Ectodermal cell (in vitro differentiated cells): ENCODE measurements around the gene ATN1.

Experiments
- H3K27ac ChIP-seq: 2 replicates; pipeline ENCODE4 v1.7.0; 2013; ENCODE audit warnings: mild to moderate bottlenecking, low read depth, low read length; ENCODE audit not compliant: insufficient read depth, poor library complexity, severe bottlenecking
- H3K27me3 ChIP-seq: 2 replicates; pipeline ENCODE4 v1.7.0; 2013; ENCODE audit warnings: mild to moderate bottlenecking, low read length; ENCODE audit not compliant: insufficient read depth, control insufficient read depth, poor library complexity, severe bottlenecking
- H3K36me3 ChIP-seq: one replicate; pipeline ENCODE4 v1.7.0; 2013; ENCODE audit warnings: low read length; ENCODE audit not compliant: control insufficient read depth, insufficient read depth
- H3K4me1 ChIP-seq: one replicate; pipeline ENCODE4 v1.7.0; 2013; ENCODE audit warnings: low read length; ENCODE audit not compliant: control insufficient read depth, insufficient read depth
- H3K4me3 ChIP-seq: 2 replicates; pipeline ENCODE4 v1.7.0; 2013; ENCODE audit warnings: low read depth, low read length, control low read depth; ENCODE audit not compliant: insufficient read depth
- H3K9me3 ChIP-seq: 2 replicates; pipeline ENCODE4 v1.7.0; 2013; ENCODE audit warnings: mild to moderate bottlenecking, low read length, moderate library complexity; ENCODE audit not compliant: control insufficient read depth
- WGBS, 2 experiments: methylation state at CpG; one replicate each; pipeline ENCODE4 v1.1.7; 2013; ENCODE audit warnings: missing lambda C conversion rate in 2 of 2; 5-methylcytosine and 5-hydroxymethylcytosine counted together

The ATN1 gene

DNA sequence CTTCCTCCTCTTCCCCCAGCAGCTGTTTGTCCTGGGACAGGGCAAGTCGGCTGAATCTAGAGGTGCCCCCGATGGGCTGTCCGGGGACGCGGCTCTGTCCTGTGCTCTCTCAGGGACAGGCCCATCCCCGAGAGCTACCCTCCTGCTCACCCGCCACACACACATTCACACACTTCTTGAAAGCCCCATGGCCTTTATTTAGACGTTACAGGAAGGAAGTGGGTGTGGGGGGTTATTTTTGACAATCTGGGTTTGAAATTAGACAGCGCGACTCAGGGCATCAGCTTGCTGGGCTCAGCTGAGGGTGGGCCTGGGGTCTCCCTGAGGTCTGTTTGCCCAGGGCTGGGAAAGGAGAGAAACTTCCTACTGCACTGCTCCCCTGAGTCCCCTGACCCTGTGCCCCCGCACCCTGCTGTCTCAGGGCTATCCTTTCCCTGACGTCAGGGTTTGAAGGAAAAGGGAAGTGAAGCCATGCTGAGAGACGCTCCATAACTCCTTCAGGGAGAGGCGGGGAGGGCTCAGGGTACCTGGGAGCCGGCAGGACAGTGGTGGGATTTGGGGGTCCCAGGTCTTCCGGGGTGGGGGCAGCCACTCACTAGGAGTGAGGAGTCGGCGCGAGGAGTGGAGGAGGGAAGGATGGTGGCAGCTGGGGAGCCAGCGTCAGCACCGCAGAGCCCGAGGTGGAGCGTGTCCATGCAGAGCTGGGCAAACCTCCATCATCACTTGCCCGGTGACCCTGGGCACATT, 31.5 kb downstream of the ATN1 start:
- Histone ChIP-seq H3K4me1 (peaks cover 26% of the 10 kb centered on the region), H3K9me3 (no peaks in the 10 kb centered on the region), H3K4me3 (no peak overlapping the region), H3K36me3 (no peaks in the 10 kb centered on the region), H3K27ac (no peak overlapping the region), H3K27me3 (no peaks in the 10 kb centered on the region)
- 85 to 86% methylated on average over 22 to 23 of the region's 24 CpGs for WGBS, 2 experiments

- Histone ChIP-seq H3K9me3 (no peaks in the 10 kb centered on the region), H3K4me1 (peaks cover 26% of the 10 kb centered on the region), H3K4me3 (no peak overlapping the region), H3K27me3 (no peaks in the 10 kb centered on the region), H3K27ac (no peak overlapping the region), H3K36me3 (no peaks in the 10 kb centered on the region)
- 93 to 94% methylated on average over 26 of the region's 26 CpGs for WGBS, 2 experiments
These were observed 32.2 kb downstream of the ATN1 start for GRCh38 chr12:6959805-6960592.

GRCh38 chr12:6960593-6961277, 33.0 kb downstream of the ATN1 start:
- Histone ChIP-seq H3K36me3 (peaks cover 1% of the 10 kb centered on the region), H3K9me3 (no peaks in the 10 kb centered on the region), H3K27ac (no peak overlapping the region), H3K4me3 (no peak overlapping the region), H3K4me1 (peaks cover 26% of the 10 kb centered on the region), H3K27me3 (no peaks in the 10 kb centered on the region)
- WGBS, 2 experiments: 84 to 85% methylated on average over 13 of the region's 13 CpGs

GRCh38 chr12:6961278-6961694, 33.5 kb downstream of the ATN1 start:
- 69 to 70% methylated on average over 24 of the region's 24 CpGs for WGBS, 2 experiments
- H3K36me3 ChIP-seq: peaks cover 7% of the 10 kb centered on the region
- H3K27me3 ChIP-seq: no peaks in the 10 kb centered on the region
- H3K27ac ChIP-seq: peak overlapping the region; percentile 64
- H3K4me3 ChIP-seq: peak overlapping the region; percentile 13
- no peaks in the 10 kb centered on the region for H3K9me3 ChIP-seq
- H3K4me1 ChIP-seq: peaks cover 26% of the 10 kb centered on the region

DNA sequence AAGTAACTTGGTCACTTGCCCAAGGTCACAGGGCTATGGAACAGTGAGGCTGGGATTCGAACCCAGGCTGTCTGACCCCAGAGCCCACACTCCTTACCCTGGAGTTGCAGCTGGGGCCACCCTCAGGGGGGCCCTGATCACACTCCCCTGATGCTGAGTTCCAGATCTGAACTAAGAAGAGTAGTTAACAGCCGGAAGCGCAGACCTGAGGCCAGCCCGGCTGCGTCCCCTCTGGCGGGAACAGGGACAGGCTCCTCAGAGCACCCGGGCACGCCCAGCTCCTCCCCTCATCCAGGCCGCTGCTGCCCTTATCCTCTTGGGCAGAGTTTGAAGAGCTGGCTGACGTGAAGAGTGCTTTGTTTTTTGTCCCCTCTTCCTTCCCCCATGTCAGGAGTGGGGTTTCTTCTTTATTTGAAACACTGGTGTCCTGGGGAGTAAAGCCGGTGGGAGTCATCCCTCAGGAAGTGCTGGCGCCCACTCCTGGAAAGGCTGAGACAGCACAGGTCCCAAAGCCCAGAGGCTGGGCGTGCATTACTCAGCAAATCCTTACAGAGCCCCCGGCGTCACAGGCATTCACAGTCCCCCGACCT, 34.0 kb downstream of the ATN1 start:
- H3K27ac ChIP-seq: peak overlapping the region; percentile 64
- H3K4me1 ChIP-seq: peaks cover 26% of the 10 kb centered on the region
- H3K27me3 ChIP-seq: no peaks in the 10 kb centered on the region
- H3K36me3 ChIP-seq: peaks cover 10% of the 10 kb centered on the region
- H3K9me3 ChIP-seq: no peaks in the 10 kb centered on the region
- WGBS, 2 experiments: 19 to 22% methylated on average over 16 of the region's 16 CpGs
- H3K4me3 ChIP-seq: peak overlapping the region; percentile 13

GRCh38 chr12:6962285-6963015, 34.7 kb downstream of the ATN1 start:
- 72 to 73% methylated on average over 25 of the region's 25 CpGs for WGBS, 2 experiments
- Histone ChIP-seq H3K27ac (peak overlapping the region; percentile 64), H3K36me3 (peaks cover 16% of the 10 kb centered on the region), H3K4me1 (peaks cover 26% of the 10 kb centered on the region), H3K4me3 (no peak overlapping the region), H3K27me3 (no peaks in the 10 kb centered on the region), H3K9me3 (no peaks in the 10 kb centered on the region)

DNA sequence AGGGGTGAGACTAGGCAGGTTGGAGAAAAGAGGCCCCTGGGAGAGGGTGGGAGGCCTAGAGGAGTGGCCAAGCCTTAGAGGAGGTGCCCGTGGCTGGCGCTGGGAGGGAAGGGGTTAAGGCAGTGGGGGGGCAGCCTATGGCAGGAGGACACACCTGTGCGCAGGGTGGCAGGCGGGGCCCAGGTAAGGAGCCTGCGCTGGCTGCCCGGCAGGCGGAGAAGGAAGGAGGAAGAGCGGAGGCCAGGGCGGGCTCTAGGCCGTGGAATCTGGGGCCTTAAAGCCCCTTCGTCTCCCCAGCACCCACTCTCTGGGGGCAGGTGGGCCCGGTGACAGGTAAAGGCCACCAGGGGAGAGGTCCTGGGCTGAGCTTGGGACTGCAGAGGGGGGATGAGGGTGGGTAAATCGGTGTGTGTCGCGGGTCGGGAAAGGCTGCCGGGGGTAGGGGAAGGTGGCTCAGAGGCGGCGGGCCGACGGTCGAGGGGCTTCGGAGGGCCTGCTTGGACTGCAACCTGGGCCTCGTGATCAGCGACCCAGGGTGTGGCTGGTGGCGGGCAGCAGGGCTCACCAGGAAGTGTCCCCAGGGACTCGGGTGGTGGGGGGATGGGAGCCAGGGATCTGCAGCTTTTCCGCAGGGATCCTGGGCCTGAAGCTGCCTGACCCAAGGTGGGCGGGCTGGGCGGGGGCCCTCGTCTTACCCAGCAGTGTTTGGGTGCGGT, 35.4 kb downstream of the ATN1 start:
- WGBS, 2 experiments: 90 to 91% methylated on average over 32 of the region's 32 CpGs
- no peak overlapping the region for H3K4me3 ChIP-seq
- H3K36me3 ChIP-seq: peaks cover 21% of the 10 kb centered on the region
- no peaks in the 10 kb centered on the region for H3K9me3 ChIP-seq
- no peaks in the 10 kb centered on the region for H3K27me3 ChIP-seq
- H3K4me1 ChIP-seq: peaks cover 26% of the 10 kb centered on the region
- H3K27ac ChIP-seq: no peak overlapping the region

- Histone ChIP-seq H3K36me3 (peaks cover 24% of the 10 kb centered on the region), H3K27ac (no peak overlapping the region), H3K9me3 (no peaks in the 10 kb centered on the region), H3K4me1 (peaks cover 29% of the 10 kb centered on the region), H3K27me3 (no peaks in the 10 kb centered on the region), H3K4me3 (no peak overlapping the region)
- 91 to 93% methylated on average over 17 of the region's 17 CpGs for WGBS, 2 experiments
These were observed 36.1 kb downstream of the ATN1 start for GRCh38 chr12:6963791-6964413.

- peaks cover 34% of the 10 kb centered on the region for H3K4me1 ChIP-seq
- 90 to 92% methylated on average over 8 of the region's 8 CpGs for WGBS, 2 experiments
- peaks cover 24% of the 10 kb centered on the region for H3K36me3 ChIP-seq
These were observed 36.9 kb downstream of the ATN1 start for GRCh38 chr12:6964605-6965025.

More at GRCh38 chr12:6964605-6965025, 36.9 kb downstream of the ATN1 start:
- Histone ChIP-seq H3K27ac (no peak overlapping the region), H3K27me3 (no peaks in the 10 kb centered on the region), H3K9me3 (no peaks in the 10 kb centered on the region), H3K4me3 (no peak overlapping the region)
